ENCODE data around the gene MYO5B. TPM values are rescaled to one million over a fixed set of nuclear protein-coding genes. Genes with fewer than 3 reads are reported as not detected.
"Not testable (repeated sequence)": the region's sequence is repeated elsewhere in the genome, so short reads cannot be mapped to it uniquely, and the experiment has no call there.

MYO5B gene
- total RNA-seq, 2 experiments from 2014 or later, result not detected

DNA sequence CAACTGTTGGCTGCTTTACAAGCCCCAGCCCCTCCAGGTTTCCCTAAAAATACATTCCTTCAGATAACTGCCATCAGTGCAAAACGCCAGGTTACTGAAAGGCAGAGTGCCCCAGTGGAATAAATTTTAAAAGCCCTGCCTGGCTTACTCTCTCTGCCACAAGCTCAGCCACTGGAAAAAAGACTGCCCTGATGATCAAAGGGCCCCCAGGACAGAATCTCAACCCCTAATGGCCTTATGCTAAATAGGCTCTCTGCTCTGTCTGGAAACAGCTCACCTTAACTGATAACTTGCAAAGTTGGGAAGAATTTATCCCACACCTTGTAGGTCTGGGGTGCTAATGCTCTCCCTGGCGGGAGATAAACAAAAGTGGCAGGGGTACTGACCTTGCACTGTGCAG is 37.5 kb upstream of the MYO5B start:
- CTCF ChIA-PET, result no interaction called here
- no peaks in the 10 kb centered on the region for H3K4me1 ChIP-seq (ENCODE audit: insufficient read depth, low read length)
- no peak for DNase-seq
- Mint-ChIP-seq H3K36me3 (ENCODE audit: low read depth) (no peaks in the 10 kb centered on the region), H3K4me3 (no peak overlapping the region), H3K4me1 (ENCODE audit: low read depth) (no peaks in the 10 kb centered on the region), H3K9me3 (no peaks in the 10 kb centered on the region), H3K27me3 (peaks cover 25% of the 10 kb centered on the region), H3K27ac (no peak overlapping the region)
- no peak overlapping the region for H3K4me3 ChIP-seq (ENCODE audit: low read length)
- H3K36me3 ChIP-seq (ENCODE audit: insufficient read depth, low read length), result no peaks in the 10 kb centered on the region
- no peak overlapping the region for H3K27ac ChIP-seq (ENCODE audit: low read depth in 1 of 2, low read length in 2 of 2)
- ATAC-seq (ENCODE audit: poor library complexity), result no peak
- intact Hi-C loops (cut with DNase I, micrococcal nuclease), result no loop called here
- H3K9me3 ChIP-seq (ENCODE audit: control insufficient read depth in 1 of 2, insufficient read depth in 1 of 2, low read length in 2 of 2), result no peaks in the 10 kb centered on the region
- TF ChIP-seq, protein P1, sequence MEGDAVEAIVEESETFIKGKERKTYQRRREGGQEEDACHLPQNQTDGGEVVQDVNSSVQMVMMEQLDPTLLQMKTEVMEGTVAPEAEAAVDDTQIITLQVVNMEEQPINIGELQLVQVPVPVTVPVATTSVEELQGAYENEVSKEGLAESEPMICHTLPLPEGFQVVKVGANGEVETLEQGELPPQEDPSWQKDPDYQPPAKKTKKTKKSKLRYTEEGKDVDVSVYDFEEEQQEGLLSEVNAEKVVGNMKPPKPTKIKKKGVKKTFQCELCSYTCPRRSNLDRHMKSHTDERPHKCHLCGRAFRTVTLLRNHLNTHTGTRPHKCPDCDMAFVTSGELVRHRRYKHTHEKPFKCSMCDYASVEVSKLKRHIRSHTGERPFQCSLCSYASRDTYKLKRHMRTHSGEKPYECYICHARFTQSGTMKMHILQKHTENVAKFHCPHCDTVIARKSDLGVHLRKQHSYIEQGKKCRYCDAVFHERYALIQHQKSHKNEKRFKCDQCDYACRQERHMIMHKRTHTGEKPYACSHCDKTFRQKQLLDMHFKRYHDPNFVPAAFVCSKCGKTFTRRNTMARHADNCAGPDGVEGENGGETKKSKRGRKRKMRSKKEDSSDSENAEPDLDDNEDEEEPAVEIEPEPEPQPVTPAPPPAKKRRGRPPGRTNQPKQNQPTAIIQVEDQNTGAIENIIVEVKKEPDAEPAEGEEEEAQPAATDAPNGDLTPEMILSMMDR (IDR thresholded peaks at IDR 0.05), result no peak
- no peaks in the 10 kb centered on the region for H3K27me3 ChIP-seq (ENCODE audit: control insufficient read depth in 1 of 2, insufficient read depth in 2 of 2, low read length in 2 of 2)
- POLR2A ChIA-PET, result no interaction called here

DNA sequence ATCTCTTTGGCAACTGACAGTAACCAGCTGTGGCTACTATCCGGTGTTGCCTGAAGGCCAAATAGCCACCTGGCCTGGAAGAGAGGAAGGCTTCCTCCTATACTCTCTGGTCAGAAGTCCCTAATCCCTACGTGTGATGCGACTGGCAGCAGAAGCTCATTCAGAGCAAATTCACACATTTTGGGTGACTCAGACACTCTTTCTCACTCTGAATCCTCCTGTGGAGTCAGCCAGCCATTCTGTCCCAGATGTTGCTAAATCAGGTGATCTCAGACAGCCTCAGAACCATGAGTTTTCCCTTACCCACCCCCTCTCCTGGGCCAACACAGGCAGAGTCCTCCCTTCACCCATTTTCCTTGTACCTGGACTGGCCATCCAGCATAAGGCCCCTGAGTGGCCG is 36.7 kb upstream of the MYO5B start:
- H3K4me1 ChIP-seq (ENCODE audit: insufficient read depth, low read length), result no peaks in the 10 kb centered on the region
- H3K9me3 ChIP-seq (ENCODE audit: control insufficient read depth in 1 of 2, insufficient read depth in 1 of 2, low read length in 2 of 2), result no peaks in the 10 kb centered on the region
- H3K27me3 ChIP-seq (ENCODE audit: control insufficient read depth in 1 of 2, insufficient read depth in 2 of 2, low read length in 2 of 2), result no peaks in the 10 kb centered on the region
- TF ChIP-seq, protein P1 (IDR thresholded peaks at IDR 0.05), result no peak
- no peak overlapping the region for H3K27ac Mint-ChIP-seq
- intact Hi-C loops (cut with DNase I, micrococcal nuclease), result no loop called here
- no peak overlapping the region for H3K27ac ChIP-seq (ENCODE audit: low read depth in 1 of 2, low read length in 2 of 2)
- ATAC-seq (ENCODE audit: poor library complexity) (no peak), DNase-seq (no peak)
- CTCF ChIA-PET, result no interaction called here
- H3K4me3 ChIP-seq (ENCODE audit: low read length), result no peak overlapping the region
- no peaks in the 10 kb centered on the region for H3K36me3 Mint-ChIP-seq (ENCODE audit: low read depth)
- H3K36me3 ChIP-seq (ENCODE audit: insufficient read depth, low read length), result no peaks in the 10 kb centered on the region
- no peaks in the 10 kb centered on the region for H3K9me3 Mint-ChIP-seq
- H3K4me1 Mint-ChIP-seq (ENCODE audit: low read depth), result no peaks in the 10 kb centered on the region
- peaks cover 24% of the 10 kb centered on the region for H3K27me3 Mint-ChIP-seq
- POLR2A ChIA-PET, result no interaction called here
- H3K4me3 Mint-ChIP-seq, result no peak overlapping the region

DNA sequence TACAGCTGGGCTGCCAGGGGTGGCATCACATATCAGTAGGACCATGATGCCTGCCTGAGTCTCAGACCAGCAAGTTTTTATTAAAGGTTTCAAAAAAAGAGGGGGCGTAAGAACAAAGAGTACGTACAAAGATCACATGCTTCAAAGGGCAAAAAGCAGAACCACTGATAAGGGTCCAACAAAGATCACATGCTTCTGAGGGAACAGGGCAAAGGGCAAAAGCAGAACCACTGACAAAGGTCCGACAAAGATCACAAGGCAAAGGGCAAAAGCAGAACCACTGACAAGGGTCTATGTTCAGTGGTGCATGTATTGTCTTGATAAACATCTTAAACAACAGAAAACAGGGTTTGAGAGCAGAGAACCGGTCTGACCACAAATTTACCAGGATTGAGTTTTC is 25.3 kb upstream of the MYO5B start:
- intact Hi-C loops (cut with DNase I, micrococcal nuclease); ATAC-seq (ENCODE audit: poor library complexity); H3K27me3 ChIP-seq (ENCODE audit: control insufficient read depth in 1 of 2, insufficient read depth in 2 of 2, low read length in 2 of 2); H3K36me3 Mint-ChIP-seq (ENCODE audit: low read depth); H3K4me1 ChIP-seq (ENCODE audit: insufficient read depth, low read length); H3K27ac ChIP-seq (ENCODE audit: low read depth in 1 of 2, low read length in 2 of 2); H3K36me3 ChIP-seq (ENCODE audit: insufficient read depth, low read length); H3K4me3 Mint-ChIP-seq; H3K9me3 ChIP-seq (ENCODE audit: control insufficient read depth in 1 of 2, insufficient read depth in 1 of 2, low read length in 2 of 2); H3K4me1 Mint-ChIP-seq (ENCODE audit: low read depth); H3K9me3 Mint-ChIP-seq; POLR2A ChIA-PET; H3K27ac Mint-ChIP-seq; H3K4me3 ChIP-seq (ENCODE audit: low read length); DNase-seq: not testable (repeated sequence)
- CTCF ChIA-PET, result interaction anchor here (3.4 kb wide), 1 partner anchor 136 kb away, joined by 24 read pairs; no protein-coding TSS in a partner anchor
- H3K27me3 Mint-ChIP-seq, result peaks cover 45% of the 10 kb centered on the region
